SK-N-SH treated with all-trans-retinoic acid at 6 μM for 48 hours (cell line): ENCODE results near the gene MAGEA11.
"Not testable (repeated sequence)": the region's sequence is repeated elsewhere in the genome, so short reads cannot be mapped to it uniquely, and the experiment has no call there.

Experiments used
- ATAC-seq: fragments of 200-7000 bp; cut with Tn5 transposase; 3 replicates; pipeline ENCODE4 v1.9.1; 2020; ENCODE audit warnings: mild to moderate bottlenecking, moderate library complexity
- ARNTL ChIP-seq: fragments of 450-650 bp; formaldehyde crosslinking; IDR thresholded peaks from 2 replicates; pipeline ENCODE4 v1.5.0; 2020; ENCODE audit warnings: low read depth, mild to moderate bottlenecking, moderate library complexity, borderline replicate concordance
- CSDC2 ChIP-seq: fragments of 250-450 bp; sonication (Bioruptor Pico); IDR thresholded peaks from 2 replicates; pipeline ENCODE4 v1.5.0; 2020; ENCODE audit warnings: mild to moderate bottlenecking, moderate library complexity
- GLIS3 ChIP-seq: fragments of 250-450 bp; sonication (Bioruptor Pico); IDR thresholded peaks from 2 replicates; pipeline ENCODE4 v1.5.0; 2020; ENCODE audit warnings: mild to moderate bottlenecking, moderate library complexity
- ISL1 ChIP-seq: fragments of 250-450 bp; sonication (Bioruptor Pico); IDR thresholded peaks from 2 replicates; pipeline ENCODE4 v2.1.2; 2022; ENCODE audit warnings: mild to moderate bottlenecking, moderate library complexity
- OSR1 ChIP-seq: fragments of 250-450 bp; sonication (Bioruptor Pico); IDR thresholded peaks from 2 replicates; pipeline ENCODE4 v1.8.0; 2022; ENCODE audit warnings: moderate library complexity, mild to moderate bottlenecking, inconsistent platforms
- PPARA ChIP-seq: fragments of 250-450 bp; sonication (Bioruptor Pico); IDR thresholded peaks from 2 replicates; pipeline ENCODE4 v1.5.0; 2020; ENCODE audit warnings: mild to moderate bottlenecking, borderline replicate concordance
- TOX ChIP-seq: fragments of 250-450 bp; sonication (Bioruptor Pico); IDR thresholded peaks from 2 replicates; pipeline ENCODE4 v1.8.0; 2021; ENCODE audit warnings: mild to moderate bottlenecking, moderate library complexity, borderline replicate concordance
- ZC3H10 ChIP-seq: fragments of 250-450 bp; sonication (Bioruptor Pico); IDR thresholded peaks from 2 replicates; pipeline ENCODE4 v1.5.1; 2021; ENCODE audit warnings: mild to moderate bottlenecking, moderate library complexity
- ZFP3 ChIP-seq: fragments of 250-450 bp; sonication (Bioruptor Pico); IDR thresholded peaks from 2 replicates; pipeline ENCODE4 v1.5.0; 2020; ENCODE audit warnings: mild to moderate bottlenecking, moderate library complexity
- ZFP30 ChIP-seq: fragments of 450-650 bp; formaldehyde crosslinking; IDR thresholded peaks from 2 replicates; pipeline ENCODE4 v1.5.0; 2022; ENCODE audit warnings: mild to moderate bottlenecking, moderate library complexity
- ZNF70 ChIP-seq: fragments of 450-650 bp; formaldehyde crosslinking; IDR thresholded peaks from 2 replicates; pipeline ENCODE4 v1.5.0; 2020; ENCODE audit warnings: mild to moderate bottlenecking, moderate library complexity
- TF ChIP-seq, protein P1 (sequence below): fragments of 250-450 bp; sonication (Bioruptor Pico); IDR thresholded peaks from 2 replicates; pipeline ENCODE4 v1.5.0; 2020; ENCODE audit warnings: mild to moderate bottlenecking, moderate library complexity
- TF ChIP-seq, protein P2 (sequence below): fragments of 250-450 bp; sonication (Bioruptor Pico); IDR thresholded peaks from 2 replicates; pipeline ENCODE4 v1.5.1; 2020; ENCODE audit warnings: low read depth, mild to moderate bottlenecking, moderate library complexity
- TF ChIP-seq, protein P3 (sequence below): fragments of 250-450 bp; sonication (Bioruptor Pico); IDR thresholded peaks from 2 replicates; pipeline ENCODE4 v1.5.1; 2021; ENCODE audit warnings: mild to moderate bottlenecking, moderate library complexity
- TF ChIP-seq, protein P4 (sequence below): fragments of 250-450 bp; sonication (Bioruptor Pico); IDR thresholded peaks from 2 replicates; pipeline ENCODE4 v1.8.0; 2021; ENCODE audit warnings: low read depth, mild to moderate bottlenecking, moderate library complexity, borderline replicate concordance

Gene MAGEA11

DNA sequence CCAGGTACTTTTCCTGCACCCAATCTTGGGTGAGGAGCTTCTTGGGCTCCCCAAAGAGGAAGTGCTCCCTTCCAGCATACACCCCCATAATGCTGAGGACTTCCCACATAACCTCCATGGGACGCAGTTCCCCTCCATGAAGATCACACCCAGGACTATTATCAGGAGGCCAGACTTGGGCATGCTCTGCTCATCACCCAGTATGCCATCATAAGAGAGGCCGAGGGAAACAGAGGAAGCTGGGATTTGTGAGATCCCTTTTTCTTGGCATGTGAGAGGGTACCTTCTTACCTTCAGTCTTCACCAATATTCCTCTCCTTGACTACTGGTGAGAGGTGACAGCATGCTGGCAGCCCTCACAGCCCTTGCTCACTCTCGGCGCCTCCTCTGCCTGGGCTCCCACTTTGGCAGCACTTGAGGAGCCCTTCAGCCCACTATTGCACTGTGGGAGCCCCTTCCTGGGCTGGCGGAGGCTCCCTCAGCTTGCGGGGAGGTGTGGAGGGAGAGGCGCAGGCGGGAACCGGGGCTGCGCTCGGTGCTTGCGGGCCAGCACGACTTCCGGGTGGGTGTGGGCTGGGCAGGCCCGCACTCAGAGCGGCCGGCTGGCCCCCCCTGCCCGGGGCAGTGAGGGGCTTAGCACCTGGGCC is 46.3 kb downstream of the MAGEA11 start (continued):
- TF ChIP-seq, protein P1, sequence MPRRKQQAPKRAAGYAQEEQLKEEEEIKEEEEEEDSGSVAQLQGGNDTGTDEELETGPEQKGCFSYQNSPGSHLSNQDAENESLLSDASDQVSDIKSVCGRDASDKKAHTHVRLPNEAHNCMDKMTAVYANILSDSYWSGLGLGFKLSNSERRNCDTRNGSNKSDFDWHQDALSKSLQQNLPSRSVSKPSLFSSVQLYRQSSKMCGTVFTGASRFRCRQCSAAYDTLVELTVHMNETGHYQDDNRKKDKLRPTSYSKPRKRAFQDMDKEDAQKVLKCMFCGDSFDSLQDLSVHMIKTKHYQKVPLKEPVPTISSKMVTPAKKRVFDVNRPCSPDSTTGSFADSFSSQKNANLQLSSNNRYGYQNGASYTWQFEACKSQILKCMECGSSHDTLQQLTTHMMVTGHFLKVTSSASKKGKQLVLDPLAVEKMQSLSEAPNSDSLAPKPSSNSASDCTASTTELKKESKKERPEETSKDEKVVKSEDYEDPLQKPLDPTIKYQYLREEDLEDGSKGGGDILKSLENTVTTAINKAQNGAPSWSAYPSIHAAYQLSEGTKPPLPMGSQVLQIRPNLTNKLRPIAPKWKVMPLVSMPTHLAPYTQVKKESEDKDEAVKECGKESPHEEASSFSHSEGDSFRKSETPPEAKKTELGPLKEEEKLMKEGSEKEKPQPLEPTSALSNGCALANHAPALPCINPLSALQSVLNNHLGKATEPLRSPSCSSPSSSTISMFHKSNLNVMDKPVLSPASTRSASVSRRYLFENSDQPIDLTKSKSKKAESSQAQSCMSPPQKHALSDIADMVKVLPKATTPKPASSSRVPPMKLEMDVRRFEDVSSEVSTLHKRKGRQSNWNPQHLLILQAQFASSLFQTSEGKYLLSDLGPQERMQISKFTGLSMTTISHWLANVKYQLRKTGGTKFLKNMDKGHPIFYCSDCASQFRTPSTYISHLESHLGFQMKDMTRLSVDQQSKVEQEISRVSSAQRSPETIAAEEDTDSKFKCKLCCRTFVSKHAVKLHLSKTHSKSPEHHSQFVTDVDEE: no peak
- TF ChIP-seq CSDC2: no peak

DNA sequence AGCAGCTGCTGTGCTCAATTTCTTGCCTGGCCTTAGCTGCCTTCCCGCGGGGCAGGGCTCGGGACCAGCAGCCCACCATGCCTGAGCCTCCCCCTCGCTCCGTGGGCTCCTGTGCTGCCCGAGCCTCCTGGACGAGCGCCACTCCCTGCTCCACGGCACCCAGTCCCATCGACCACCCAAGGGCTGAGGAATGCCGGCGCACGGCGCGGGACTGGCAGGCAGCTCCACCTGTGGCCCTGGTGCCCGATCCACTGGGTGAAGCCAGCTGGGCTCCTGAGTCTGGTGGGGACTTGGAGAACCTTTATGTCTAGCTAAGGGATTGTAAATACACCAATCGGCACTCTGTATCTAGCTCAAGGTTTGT is 46.8 kb downstream of the MAGEA11 start:
- not testable (repeated sequence) for ATAC-seq

DNA sequence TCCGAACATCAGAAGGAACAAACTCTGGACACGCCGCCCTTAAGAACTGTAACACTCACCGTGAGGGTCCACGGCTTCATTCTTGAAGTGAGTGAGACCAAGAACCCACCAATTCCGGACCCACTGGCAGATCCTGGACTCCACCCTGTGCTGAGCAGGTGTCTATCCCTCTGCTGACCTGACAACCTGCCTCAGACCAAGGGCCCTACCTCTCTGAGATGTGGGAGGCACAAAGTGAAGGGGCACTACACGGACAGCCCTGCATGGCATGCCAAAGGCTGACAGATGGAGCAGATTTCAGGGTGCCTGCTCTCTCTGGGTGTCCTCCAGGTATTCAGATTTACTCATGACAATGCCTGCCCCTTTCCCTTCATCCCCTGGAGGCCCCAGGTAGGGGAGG is 48.0 kb downstream of the MAGEA11 start:
- no peak for ATAC-seq
- TF ChIP-seq GLIS3 (CRISPR knock-in tag) (no peak), ZFP3 (CRISPR knock-in tag) (no peak), ISL1 (no peak), ZFP30 (CRISPR knock-in tag) (no peak), OSR1 (no peak), ZC3H10 (CRISPR knock-in tag) (no peak)
- TF ChIP-seq, protein P2, sequence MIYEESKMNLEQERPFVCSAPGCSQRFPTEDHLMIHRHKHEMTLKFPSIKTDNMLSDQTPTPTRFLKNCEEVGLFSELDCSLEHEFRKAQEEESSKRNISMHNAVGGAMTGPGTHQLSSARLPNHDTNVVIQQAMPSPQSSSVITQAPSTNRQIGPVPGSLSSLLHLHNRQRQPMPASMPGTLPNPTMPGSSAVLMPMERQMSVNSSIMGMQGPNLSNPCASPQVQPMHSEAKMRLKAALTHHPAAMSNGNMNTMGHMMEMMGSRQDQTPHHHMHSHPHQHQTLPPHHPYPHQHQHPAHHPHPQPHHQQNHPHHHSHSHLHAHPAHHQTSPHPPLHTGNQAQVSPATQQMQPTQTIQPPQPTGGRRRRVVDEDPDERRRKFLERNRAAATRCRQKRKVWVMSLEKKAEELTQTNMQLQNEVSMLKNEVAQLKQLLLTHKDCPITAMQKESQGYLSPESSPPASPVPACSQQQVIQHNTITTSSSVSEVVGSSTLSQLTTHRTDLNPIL (CRISPR knock-in tag): no peak
- TF ChIP-seq, protein P3, sequence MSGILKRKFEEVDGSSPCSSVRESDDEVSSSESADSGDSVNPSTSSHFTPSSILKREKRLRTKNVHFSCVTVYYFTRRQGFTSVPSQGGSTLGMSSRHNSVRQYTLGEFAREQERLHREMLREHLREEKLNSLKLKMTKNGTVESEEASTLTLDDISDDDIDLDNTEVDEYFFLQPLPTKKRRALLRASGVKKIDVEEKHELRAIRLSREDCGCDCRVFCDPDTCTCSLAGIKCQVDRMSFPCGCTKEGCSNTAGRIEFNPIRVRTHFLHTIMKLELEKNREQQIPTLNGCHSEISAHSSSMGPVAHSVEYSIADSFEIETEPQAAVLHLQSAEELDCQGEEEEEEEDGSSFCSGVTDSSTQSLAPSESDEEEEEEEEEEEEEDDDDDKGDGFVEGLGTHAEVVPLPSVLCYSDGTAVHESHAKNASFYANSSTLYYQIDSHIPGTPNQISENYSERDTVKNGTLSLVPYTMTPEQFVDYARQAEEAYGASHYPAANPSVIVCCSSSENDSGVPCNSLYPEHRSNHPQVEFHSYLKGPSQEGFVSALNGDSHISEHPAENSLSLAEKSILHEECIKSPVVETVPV (CRISPR knock-in tag): no peak

DNA sequence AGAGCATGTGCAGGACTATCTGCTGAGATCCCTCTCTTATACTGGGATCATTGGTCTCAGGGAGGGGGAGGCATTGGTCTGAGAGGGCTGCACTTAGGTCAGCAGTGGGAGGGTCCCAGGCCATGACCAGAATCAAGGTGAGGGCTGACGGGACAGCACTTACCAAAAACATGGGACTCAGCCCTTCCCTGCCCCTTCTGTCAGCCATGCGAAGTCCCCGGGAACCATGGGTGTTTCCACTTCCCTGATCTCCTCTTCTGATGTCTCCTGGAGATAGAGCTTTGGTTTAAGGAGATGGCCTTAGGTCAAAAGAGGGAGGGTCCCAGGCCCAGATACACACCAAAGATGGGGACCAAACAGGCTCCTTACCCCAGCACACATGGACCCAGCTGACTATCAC is 49.1 kb downstream of the MAGEA11 start:
- ATAC-seq: no peak
- TF ChIP-seq CSDC2 (no peak), ZNF70 (no peak)
- TF ChIP-seq, protein P1: no peak

DNA sequence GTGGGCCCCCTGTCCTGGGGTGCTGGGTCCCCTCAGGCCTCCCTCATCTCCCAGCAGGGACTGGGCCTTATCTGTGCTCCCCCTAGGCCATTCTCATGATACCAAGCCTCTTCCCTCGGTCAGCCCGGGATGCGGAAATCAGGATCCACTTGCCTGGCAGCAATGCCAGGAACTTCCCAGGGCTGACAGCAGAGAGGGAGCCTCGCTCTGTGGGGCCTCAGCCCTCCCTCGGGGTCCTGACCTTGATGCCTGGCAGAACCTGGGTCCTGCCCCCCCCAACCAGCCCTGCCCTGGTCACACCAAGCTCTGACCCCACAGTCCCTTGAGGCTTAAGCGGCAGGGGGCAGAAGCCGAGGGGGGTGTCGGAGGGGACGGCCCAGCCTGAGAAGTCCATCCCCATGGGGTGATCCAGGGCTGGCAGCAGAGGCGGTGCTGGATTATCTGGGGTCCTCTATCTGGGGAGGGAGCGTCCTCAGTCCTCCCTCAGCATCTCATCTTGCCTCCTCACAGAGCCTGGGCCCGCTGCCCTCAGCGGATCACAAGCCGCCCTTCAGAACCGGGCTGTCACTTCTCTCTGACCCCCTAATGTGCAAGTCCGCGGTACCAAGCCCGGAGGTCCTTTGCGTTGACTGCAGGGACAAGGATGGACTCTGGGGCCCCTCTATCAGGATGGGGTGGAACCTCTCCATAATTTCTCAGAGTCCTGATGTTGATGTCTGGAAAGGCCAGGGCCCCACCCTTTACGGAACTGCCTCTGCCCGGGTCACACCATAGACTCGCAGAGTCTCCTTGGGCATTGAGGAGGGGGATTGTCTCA is 50.2 kb downstream of the MAGEA11 start:
- ATAC-seq: not testable (repeated sequence)

DNA sequence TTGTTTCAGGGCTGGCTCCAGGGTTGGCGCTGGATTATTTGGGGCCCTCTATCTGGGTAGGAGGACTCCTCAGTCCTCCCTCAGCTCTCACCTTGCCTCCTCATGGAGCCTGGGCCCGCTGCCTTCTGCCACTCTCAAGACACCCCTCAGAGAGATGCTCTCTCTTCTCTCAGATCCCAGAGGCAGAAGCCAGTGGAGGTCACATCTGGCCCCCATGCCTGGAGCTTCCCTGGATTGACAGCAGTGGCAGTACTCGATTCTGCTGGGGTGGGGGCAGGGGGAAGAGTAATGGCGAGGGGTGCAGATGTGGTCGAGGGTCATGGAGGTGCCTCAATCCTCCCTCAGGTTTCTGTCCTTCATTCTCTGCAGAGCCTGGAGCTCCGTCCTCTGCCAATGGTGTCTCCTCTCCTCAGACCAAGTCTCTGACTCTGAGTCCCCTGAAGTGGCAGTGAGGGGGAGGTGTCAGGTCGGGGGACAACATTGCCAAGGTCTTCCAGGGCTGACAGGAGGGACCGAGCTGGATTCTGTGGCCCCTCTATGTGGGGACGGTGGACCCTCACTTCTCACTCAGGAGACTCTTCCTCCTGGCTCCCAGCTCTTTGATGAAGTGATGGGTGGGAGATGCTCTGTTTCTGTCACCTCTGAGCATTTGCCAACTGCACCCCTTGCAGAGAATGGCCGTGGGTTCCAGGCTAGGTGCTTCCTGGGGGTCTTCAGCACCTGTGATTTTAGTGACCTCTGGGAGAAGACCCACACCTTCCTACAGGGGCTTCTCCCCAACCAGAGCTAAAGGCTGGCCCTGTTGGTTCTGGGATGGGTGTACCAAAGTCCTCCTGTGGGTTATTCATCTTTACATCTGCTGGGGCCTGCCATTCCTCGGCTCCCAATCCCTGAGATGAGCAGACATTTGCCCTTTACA is 51.1 kb downstream of the MAGEA11 start:
- no peak for ATAC-seq
- TF ChIP-seq TOX (CRISPR knock-in tag) (no peak), ZC3H10 (CRISPR knock-in tag) (no peak), PPARA (CRISPR knock-in tag) (no peak), ZFP30 (CRISPR knock-in tag) (no peak), ZNF70 (no peak), CSDC2 (no peak), ARNTL (CRISPR knock-in tag) (no peak), ZFP3 (CRISPR knock-in tag) (no peak)
- TF ChIP-seq, protein P2 (CRISPR knock-in tag): no peak
- TF ChIP-seq, protein P4, sequence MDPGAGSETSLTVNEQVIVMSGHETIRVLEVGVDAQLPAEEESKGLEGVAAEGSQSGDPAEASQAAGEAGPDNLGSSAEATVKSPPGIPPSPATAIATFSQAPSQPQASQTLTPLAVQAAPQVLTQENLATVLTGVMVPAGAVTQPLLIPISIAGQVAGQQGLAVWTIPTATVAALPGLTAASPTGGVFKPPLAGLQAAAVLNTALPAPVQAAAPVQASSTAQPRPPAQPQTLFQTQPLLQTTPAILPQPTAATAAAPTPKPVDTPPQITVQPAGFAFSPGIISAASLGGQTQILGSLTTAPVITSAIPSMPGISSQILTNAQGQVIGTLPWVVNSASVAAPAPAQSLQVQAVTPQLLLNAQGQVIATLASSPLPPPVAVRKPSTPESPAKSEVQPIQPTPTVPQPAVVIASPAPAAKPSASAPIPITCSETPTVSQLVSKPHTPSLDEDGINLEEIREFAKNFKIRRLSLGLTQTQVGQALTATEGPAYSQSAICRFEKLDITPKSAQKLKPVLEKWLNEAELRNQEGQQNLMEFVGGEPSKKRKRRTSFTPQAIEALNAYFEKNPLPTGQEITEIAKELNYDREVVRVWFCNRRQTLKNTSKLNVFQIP (CRISPR knock-in tag): no peak
- TF ChIP-seq, protein P3 (CRISPR knock-in tag): no peak
